Measurements from ENCODE around the gene C1orf74.

Gene C1orf74

GRCh38 chr1:209759829-209760359 is 24.5 kb downstream of the C1orf74 start:
- no peak overlapping the region for H3K27ac ChIP-seq (ENCODE audit: low read depth, low read length)

GRCh38 chr1:209758400-209758799 is 26.0 kb downstream of the C1orf74 start:
- Histone ChIP-seq H3K27me3 (ENCODE audit: control insufficient read depth in 1 of 2, insufficient read depth in 2 of 2, low read length in 2 of 2) (peaks cover 0 to 5% of the 10 kb centered on the region in 2 donors), H3K4me1 (ENCODE audit: control insufficient read depth in 1 of 2, insufficient read depth in 2 of 2, low read length in 2 of 2) (peaks cover 3 to 10% of the 10 kb centered on the region in 2 donors), H3K9ac (ENCODE audit: low read depth in 1 of 2, low read length in 2 of 2) (no peak overlapping the region), H3K4me3 (ENCODE audit: low read depth in 1 of 2, low read length in 2 of 2) (peak overlapping the region; percentile 31 to 66), H3K9me3 (ENCODE audit: control insufficient read depth in 1 of 2, low read length in 2 of 2) (no peaks in the 10 kb centered on the region), H3K36me3 (ENCODE audit: control insufficient read depth in 1 of 2, insufficient read depth in 2 of 2, low read length in 2 of 2) (no peaks in the 10 kb centered on the region), H3K27ac (ENCODE audit: low read depth, low read length) (no peak overlapping the region)

More at GRCh38 chr1:209759829-209760359, 24.5 kb downstream of the C1orf74 start:
- H3K4me1 ChIP-seq (ENCODE audit: control insufficient read depth in 1 of 2, insufficient read depth in 2 of 2, low read length in 2 of 2) = peaks cover 3 to 10% of the 10 kb centered on the region in 2 donors
- H3K4me3 ChIP-seq (ENCODE audit: low read depth in 1 of 2, low read length in 2 of 2) = no peak overlapping the region
- H3K9me3 ChIP-seq (ENCODE audit: control insufficient read depth in 1 of 2, low read length in 2 of 2) = no peaks in the 10 kb centered on the region
- no peak overlapping the region for H3K9ac ChIP-seq (ENCODE audit: low read depth in 1 of 2, low read length in 2 of 2)
- H3K36me3 ChIP-seq (ENCODE audit: control insufficient read depth in 1 of 2, insufficient read depth in 2 of 2, low read length in 2 of 2) = no peaks in the 10 kb centered on the region
- peaks cover 0 to 5% of the 10 kb centered on the region in 2 donors for H3K27me3 ChIP-seq (ENCODE audit: control insufficient read depth in 1 of 2, insufficient read depth in 2 of 2, low read length in 2 of 2)

- peak overlapping the region; percentile 45 to 66 for H3K4me3 ChIP-seq (ENCODE audit: low read depth in 1 of 2, low read length in 2 of 2)
- H3K27me3 ChIP-seq (ENCODE audit: control insufficient read depth in 1 of 2, insufficient read depth in 2 of 2, low read length in 2 of 2) = peaks cover 0 to 5% of the 10 kb centered on the region in 2 donors
- H3K9ac ChIP-seq (ENCODE audit: low read depth in 1 of 2, low read length in 2 of 2) = peak overlapping the region; percentile 36 to 63
- peaks cover 8 to 13% of the 10 kb centered on the region in 2 donors for H3K4me1 ChIP-seq (ENCODE audit: control insufficient read depth in 1 of 2, insufficient read depth in 2 of 2, low read length in 2 of 2)
- H3K36me3 ChIP-seq (ENCODE audit: control insufficient read depth in 1 of 2, insufficient read depth in 2 of 2, low read length in 2 of 2) = no peaks in the 10 kb centered on the region
- H3K9me3 ChIP-seq (ENCODE audit: control insufficient read depth in 1 of 2, low read length in 2 of 2) = no peaks in the 10 kb centered on the region
- H3K27ac ChIP-seq (ENCODE audit: low read depth, low read length) = peak overlapping the region; percentile 37
Observed at GRCh38 chr1:209756615-209757445, 27.5 kb downstream of the C1orf74 start.

- H3K36me3 ChIP-seq (ENCODE audit: control insufficient read depth in 1 of 2, insufficient read depth in 2 of 2, low read length in 2 of 2) = no peaks in the 10 kb centered on the region
- peak within 1 kb of the TSS; percentile 37 for H3K27ac ChIP-seq (ENCODE audit: low read depth, low read length)
- peak within 1 kb of the TSS; percentile 45 to 66 for H3K4me3 ChIP-seq (ENCODE audit: low read depth in 1 of 2, low read length in 2 of 2)
- H3K9ac ChIP-seq (ENCODE audit: low read depth in 1 of 2, low read length in 2 of 2) = peak within 1 kb of the TSS; percentile 36 to 63
- peaks cover 0 to 5% of the 10 kb centered on the region in 2 donors for H3K27me3 ChIP-seq (ENCODE audit: control insufficient read depth in 1 of 2, insufficient read depth in 2 of 2, low read length in 2 of 2)
- no peaks in the 10 kb centered on the region for H3K9me3 ChIP-seq (ENCODE audit: control insufficient read depth in 1 of 2, low read length in 2 of 2)
- peaks cover 11% of the 10 kb centered on the region in 2 donors for H3K4me1 ChIP-seq (ENCODE audit: control insufficient read depth in 1 of 2, insufficient read depth in 2 of 2, low read length in 2 of 2)
Observed at GRCh38 chr1:209755926-209756614, 28.3 kb downstream of the C1orf74 start, which contains the start of gene TRAF3IP3. Gene TRAF3IP3, plus strand, starts transcription at chr1:209756053. Its CDS starts 3,987 bp downstream, at chr1:209760040.

- Histone ChIP-seq H3K36me3 (ENCODE audit: control insufficient read depth in 1 of 2, insufficient read depth in 2 of 2, low read length in 2 of 2) (no peaks in the 10 kb centered on the region), H3K27ac (ENCODE audit: low read depth, low read length) (no peak overlapping the region), H3K9ac (ENCODE audit: low read depth in 1 of 2, low read length in 2 of 2) (no peak overlapping the region), H3K9me3 (ENCODE audit: control insufficient read depth in 1 of 2, low read length in 2 of 2) (no peaks in the 10 kb centered on the region), H3K4me1 (ENCODE audit: control insufficient read depth in 1 of 2, insufficient read depth in 2 of 2, low read length in 2 of 2) (peaks cover 11% of the 10 kb centered on the region in 2 donors), H3K4me3 (ENCODE audit: low read depth in 1 of 2, low read length in 2 of 2) (no peak overlapping the region), H3K27me3 (ENCODE audit: control insufficient read depth in 1 of 2, insufficient read depth in 2 of 2, low read length in 2 of 2) (peaks cover 0 to 5% of the 10 kb centered on the region in 2 donors)
Observed at GRCh38 chr1:209755256-209755655, 29.1 kb downstream of the C1orf74 start.

- Histone ChIP-seq H3K4me3 (ENCODE audit: low read depth in 1 of 2, low read length in 2 of 2) (no peak overlapping the region), H3K27me3 (ENCODE audit: control insufficient read depth in 1 of 2, insufficient read depth in 2 of 2, low read length in 2 of 2) (no peaks in the 10 kb centered on the region), H3K9me3 (ENCODE audit: control insufficient read depth in 1 of 2, low read length in 2 of 2) (no peaks in the 10 kb centered on the region), H3K36me3 (ENCODE audit: control insufficient read depth in 1 of 2, insufficient read depth in 2 of 2, low read length in 2 of 2) (no peaks in the 10 kb centered on the region), H3K27ac (ENCODE audit: low read depth, low read length) (no peak overlapping the region), H3K9ac (ENCODE audit: low read depth in 1 of 2, low read length in 2 of 2) (no peak overlapping the region), H3K4me1 (ENCODE audit: control insufficient read depth in 1 of 2, insufficient read depth in 2 of 2, low read length in 2 of 2) (peaks cover 13 to 17% of the 10 kb centered on the region in 2 donors)
Observed at GRCh38 chr1:209752890-209753289, 31.5 kb downstream of the C1orf74 start.

- no peaks in the 10 kb centered on the region for H3K27me3 ChIP-seq (ENCODE audit: control insufficient read depth in 1 of 2, insufficient read depth in 2 of 2, low read length in 2 of 2)
- peaks cover 18 to 21% of the 10 kb centered on the region in 2 donors for H3K4me1 ChIP-seq (ENCODE audit: control insufficient read depth in 1 of 2, insufficient read depth in 2 of 2, low read length in 2 of 2)
- no peak overlapping the region for H3K9ac ChIP-seq (ENCODE audit: low read depth in 1 of 2, low read length in 2 of 2)
- no peaks in the 10 kb centered on the region for H3K36me3 ChIP-seq (ENCODE audit: control insufficient read depth in 1 of 2, insufficient read depth in 2 of 2, low read length in 2 of 2)
- no peak overlapping the region for H3K27ac ChIP-seq (ENCODE audit: low read depth, low read length)
- no peaks in the 10 kb centered on the region for H3K9me3 ChIP-seq (ENCODE audit: control insufficient read depth in 1 of 2, low read length in 2 of 2)
- no peak overlapping the region for H3K4me3 ChIP-seq (ENCODE audit: low read depth in 1 of 2, low read length in 2 of 2)
Observed at GRCh38 chr1:209751627-209752231, 32.6 kb downstream of the C1orf74 start.

- no peak overlapping the region for H3K27ac ChIP-seq (ENCODE audit: low read depth, low read length)
- H3K27me3 ChIP-seq (ENCODE audit: control insufficient read depth in 1 of 2, insufficient read depth in 2 of 2, low read length in 2 of 2) = no peaks in the 10 kb centered on the region
- peaks cover 18% of the 10 kb centered on the region in 2 donors for H3K4me1 ChIP-seq (ENCODE audit: control insufficient read depth in 1 of 2, insufficient read depth in 2 of 2, low read length in 2 of 2)
- H3K4me3 ChIP-seq (ENCODE audit: low read depth in 1 of 2, low read length in 2 of 2) = no peak overlapping the region
- no peaks in the 10 kb centered on the region for H3K36me3 ChIP-seq (ENCODE audit: control insufficient read depth in 1 of 2, insufficient read depth in 2 of 2, low read length in 2 of 2)
- H3K9me3 ChIP-seq (ENCODE audit: control insufficient read depth in 1 of 2, low read length in 2 of 2) = no peaks in the 10 kb centered on the region
- no peak overlapping the region for H3K9ac ChIP-seq (ENCODE audit: low read depth in 1 of 2, low read length in 2 of 2)
Observed at GRCh38 chr1:209749670-209750323, 34.6 kb downstream of the C1orf74 start.

- no peaks in the 10 kb centered on the region for H3K27me3 ChIP-seq (ENCODE audit: control insufficient read depth in 1 of 2, insufficient read depth in 2 of 2, low read length in 2 of 2)
- H3K9me3 ChIP-seq (ENCODE audit: control insufficient read depth in 1 of 2, low read length in 2 of 2) = no peaks in the 10 kb centered on the region
- no peak overlapping the region for H3K9ac ChIP-seq (ENCODE audit: low read depth in 1 of 2, low read length in 2 of 2)
- peaks cover 18% of the 10 kb centered on the region in 2 donors for H3K4me1 ChIP-seq (ENCODE audit: control insufficient read depth in 1 of 2, insufficient read depth in 2 of 2, low read length in 2 of 2)
- no peak overlapping the region for H3K4me3 ChIP-seq (ENCODE audit: low read depth in 1 of 2, low read length in 2 of 2)
- no peak overlapping the region for H3K27ac ChIP-seq (ENCODE audit: low read depth, low read length)
- H3K36me3 ChIP-seq (ENCODE audit: control insufficient read depth in 1 of 2, insufficient read depth in 2 of 2, low read length in 2 of 2) = no peaks in the 10 kb centered on the region
Observed at GRCh38 chr1:209749205-209749604, 35.2 kb downstream of the C1orf74 start.
